ENCODE results near the gene TFEB.

The TFEB gene

DNA sequence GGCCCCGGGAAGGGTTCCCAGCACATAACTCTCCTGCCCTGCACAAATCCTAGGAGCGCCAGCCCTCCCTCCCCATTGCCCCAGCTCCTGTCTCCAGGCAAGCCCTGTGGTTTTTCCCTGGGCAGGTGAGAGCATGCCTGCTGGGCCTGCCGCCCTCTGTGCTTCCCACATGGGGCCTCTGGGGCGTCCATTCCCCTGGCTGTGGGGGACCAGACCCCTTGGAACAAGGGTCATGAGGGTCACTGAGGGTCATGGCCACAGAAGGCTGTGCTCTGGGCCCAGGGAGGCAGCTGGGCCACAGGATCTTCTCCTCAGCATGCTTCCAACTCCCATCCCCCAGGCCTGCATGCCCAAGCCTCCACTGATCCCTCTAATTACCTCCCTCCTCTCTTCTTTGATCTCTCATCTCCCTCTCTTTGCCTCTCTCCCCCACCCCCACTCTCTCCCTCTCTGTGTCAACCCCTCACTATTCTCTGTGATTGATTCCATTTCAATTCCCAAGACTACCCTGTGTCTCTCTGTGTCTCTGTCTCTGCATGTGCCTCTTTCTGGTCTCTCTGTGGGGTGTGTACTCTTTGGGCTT, 91.0 kb downstream of the TFEB start:
- TF ChIP-seq, protein P1, sequence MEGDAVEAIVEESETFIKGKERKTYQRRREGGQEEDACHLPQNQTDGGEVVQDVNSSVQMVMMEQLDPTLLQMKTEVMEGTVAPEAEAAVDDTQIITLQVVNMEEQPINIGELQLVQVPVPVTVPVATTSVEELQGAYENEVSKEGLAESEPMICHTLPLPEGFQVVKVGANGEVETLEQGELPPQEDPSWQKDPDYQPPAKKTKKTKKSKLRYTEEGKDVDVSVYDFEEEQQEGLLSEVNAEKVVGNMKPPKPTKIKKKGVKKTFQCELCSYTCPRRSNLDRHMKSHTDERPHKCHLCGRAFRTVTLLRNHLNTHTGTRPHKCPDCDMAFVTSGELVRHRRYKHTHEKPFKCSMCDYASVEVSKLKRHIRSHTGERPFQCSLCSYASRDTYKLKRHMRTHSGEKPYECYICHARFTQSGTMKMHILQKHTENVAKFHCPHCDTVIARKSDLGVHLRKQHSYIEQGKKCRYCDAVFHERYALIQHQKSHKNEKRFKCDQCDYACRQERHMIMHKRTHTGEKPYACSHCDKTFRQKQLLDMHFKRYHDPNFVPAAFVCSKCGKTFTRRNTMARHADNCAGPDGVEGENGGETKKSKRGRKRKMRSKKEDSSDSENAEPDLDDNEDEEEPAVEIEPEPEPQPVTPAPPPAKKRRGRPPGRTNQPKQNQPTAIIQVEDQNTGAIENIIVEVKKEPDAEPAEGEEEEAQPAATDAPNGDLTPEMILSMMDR (IDR thresholded peaks at IDR 0.05; ENCODE audit: extremely low read depth, insufficient read depth, missing control alignments), result no peak
- in situ Hi-C loops (cut with MboI; ENCODE audit: low pct_unique_long_range_greater_than_20kb, low sequenced_read_pairs, unreplicated experiment), result no loop called here
- no peak for DNase-seq (ENCODE audit: low spot score)

DNA sequence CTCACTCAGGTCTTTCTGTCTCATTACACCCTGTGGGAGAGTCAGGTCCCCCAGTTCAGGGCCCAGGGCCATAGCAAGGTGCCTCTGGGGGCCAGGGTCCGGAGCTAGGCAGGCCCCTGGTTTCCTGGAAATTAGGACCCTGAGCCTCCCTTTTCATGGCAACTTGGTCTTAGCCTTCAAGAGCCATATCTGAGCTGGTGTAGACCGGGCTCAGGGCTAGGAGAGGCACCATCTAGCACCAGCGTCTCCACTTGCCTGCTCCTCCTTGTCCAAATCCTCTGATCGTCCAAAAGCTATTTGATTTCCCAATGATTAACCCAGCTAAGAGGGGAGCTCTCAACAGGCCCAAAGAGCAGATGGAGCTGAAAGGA, 91.5 kb downstream of the TFEB start:
- in situ Hi-C loops (cut with MboI; ENCODE audit: low pct_unique_long_range_greater_than_20kb, low sequenced_read_pairs, unreplicated experiment), result no loop called here
- no peak for DNase-seq (ENCODE audit: low spot score)
- TF ChIP-seq, protein P1 (IDR thresholded peaks at IDR 0.05; ENCODE audit: extremely low read depth, insufficient read depth, missing control alignments), result no peak

DNA sequence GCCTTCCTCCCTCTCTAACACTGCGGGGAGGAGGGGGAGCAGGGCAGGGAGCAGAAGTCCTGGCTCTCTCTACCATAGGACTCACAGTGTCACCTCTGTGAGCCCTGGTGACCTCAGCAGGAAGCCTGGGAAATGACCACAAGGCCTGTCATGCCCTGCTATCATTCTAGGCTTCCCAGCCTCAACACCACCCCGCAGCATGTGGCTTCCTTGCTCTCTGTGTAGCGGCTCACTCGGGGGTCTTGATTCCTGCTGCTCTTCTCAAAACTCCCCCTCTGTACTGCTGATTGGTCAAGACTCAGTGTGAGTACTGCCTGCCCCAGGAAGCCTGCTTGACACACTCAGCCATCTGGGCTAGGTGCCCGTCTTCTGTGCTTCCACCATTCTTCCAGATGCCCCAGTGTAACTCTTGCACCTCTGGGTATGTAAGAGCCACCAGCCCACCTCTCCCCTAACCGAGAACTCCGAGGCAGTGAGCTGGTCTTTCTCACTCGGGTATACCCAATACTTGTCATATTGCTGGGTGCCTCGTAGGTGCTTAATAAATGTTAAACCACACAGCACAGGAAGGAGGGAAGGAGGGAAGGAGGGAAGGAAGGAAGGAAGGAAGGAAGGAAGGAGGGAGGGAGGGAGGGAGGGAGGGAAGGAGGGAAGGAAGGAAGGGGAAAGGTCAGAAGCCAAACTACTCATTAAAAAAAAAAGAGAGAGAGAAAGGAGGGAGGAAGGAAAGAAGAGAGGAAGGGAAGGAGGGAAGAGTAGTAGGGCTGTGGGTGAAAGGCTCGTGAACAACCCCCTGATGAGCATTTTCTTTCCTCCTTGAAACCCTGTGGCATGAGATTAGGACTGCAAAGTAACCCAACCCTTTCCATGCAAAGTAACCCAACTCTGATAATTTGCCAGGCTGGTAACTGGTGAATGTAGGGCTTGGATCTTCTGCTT, 92.2 kb downstream of the TFEB start:
- in situ Hi-C loops (cut with MboI; ENCODE audit: low pct_unique_long_range_greater_than_20kb, low sequenced_read_pairs, unreplicated experiment), result no loop called here
- DNase-seq (ENCODE audit: low spot score), result no peak
- TF ChIP-seq, protein P1 (IDR thresholded peaks at IDR 0.05; ENCODE audit: extremely low read depth, insufficient read depth, missing control alignments), result no peak

DNA sequence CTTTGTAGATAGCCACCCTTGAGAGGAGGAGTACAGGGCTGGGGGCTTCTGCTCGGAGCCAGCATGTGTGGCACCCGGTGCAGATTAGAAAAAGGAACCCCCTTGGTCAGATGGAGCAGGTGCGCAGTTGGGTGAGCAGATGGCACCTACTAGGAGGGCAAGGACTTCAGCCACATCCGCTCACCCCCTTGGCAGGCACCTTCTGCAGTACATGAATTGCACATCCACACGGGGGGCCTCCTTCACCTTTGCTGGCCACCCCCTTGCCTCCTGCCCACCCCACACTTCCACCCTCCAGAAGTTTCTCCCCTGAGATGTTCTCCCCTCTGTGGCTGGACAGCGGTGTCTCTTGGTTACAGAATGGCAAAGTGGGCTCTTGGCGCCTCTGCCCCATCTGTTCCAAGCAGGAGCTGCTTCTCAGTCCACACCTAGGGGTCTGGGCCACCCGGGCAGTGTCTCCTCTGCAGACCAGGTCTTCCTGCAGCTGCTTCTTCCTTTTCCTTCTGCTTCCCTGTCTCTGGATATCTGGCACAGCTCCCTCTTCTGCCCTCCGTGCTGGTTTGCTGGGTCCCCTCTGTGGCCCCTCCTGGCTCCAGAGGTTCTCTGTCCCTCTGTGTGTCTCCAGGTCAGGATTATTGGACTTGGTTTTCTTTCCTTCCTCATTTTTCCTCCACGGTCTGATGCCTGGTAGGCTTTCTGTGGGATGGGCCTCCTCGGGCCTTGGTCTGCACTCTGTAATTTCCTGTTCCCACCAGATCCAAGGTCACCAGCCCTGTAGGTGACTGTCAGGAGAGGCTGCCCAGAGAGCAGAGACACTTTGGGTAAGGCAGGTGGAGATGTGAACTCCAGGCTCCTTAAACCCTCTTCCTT, 93.1 kb downstream of the TFEB start:
- in situ Hi-C loops (cut with MboI; ENCODE audit: low pct_unique_long_range_greater_than_20kb, low sequenced_read_pairs, unreplicated experiment), result no loop called here
- TF ChIP-seq, protein P1 (IDR thresholded peaks at IDR 0.05; ENCODE audit: extremely low read depth, insufficient read depth, missing control alignments), result no peak
- no peak for DNase-seq (ENCODE audit: low spot score)

DNA sequence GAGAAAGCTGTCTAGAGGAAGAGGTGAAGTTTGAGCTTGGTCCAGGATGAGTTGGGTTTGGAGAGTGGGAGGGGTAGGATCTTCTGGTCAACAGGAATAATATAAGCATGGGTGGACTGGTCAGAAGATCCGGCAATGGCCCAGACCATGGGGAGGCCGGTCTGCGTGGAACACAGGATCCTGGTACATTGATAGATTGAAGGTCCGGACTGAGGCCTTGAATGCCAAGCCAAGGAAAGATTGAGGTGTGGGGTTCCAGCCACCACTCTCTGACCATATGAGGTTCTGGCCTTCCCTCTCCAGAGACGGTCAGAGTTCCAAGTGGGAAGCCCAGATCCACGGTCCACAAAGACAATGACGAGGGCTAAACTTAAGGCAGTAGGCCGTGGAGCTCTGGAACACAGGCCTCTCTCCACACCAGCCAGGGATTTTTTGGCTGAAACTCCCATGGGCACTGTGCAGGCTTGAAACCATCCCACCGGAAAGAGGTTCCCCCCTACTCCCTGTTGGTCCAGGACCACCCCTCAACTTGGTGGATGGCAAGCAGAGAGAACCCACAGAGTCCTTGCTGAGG, 94.0 kb downstream of the TFEB start:
- no peak for DNase-seq (ENCODE audit: low spot score)
- in situ Hi-C loops (cut with MboI; ENCODE audit: low pct_unique_long_range_greater_than_20kb, low sequenced_read_pairs, unreplicated experiment), result no loop called here
- TF ChIP-seq, protein P1 (IDR thresholded peaks at IDR 0.05; ENCODE audit: extremely low read depth, insufficient read depth, missing control alignments), result no peak

DNA sequence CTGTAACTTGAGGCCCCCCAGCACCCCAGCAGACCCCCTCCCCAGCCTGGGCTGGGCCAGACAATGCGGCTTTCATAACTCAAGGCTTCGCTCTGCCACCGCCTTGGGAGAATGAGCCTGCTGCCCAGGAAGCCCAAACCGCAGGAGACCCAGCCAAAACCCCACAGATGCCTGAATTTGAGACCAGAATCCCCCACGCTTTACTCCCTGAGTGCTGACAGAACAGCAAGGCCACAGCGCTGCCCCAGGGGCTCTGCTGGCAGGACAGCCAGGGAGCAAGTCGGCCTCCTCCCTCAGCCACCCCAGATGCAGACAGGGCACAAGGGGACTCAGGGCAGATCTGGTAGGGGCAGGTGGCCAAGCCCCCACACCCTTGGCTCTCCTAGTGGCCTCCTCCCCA, 95.0 kb downstream of the TFEB start:
- in situ Hi-C loops (cut with MboI; ENCODE audit: low pct_unique_long_range_greater_than_20kb, low sequenced_read_pairs, unreplicated experiment), result no loop called here
- no peak for DNase-seq (ENCODE audit: low spot score)
- TF ChIP-seq, protein P1 (IDR thresholded peaks at IDR 0.05; ENCODE audit: extremely low read depth, insufficient read depth, missing control alignments), result no peak

All from GM13977 (cell line).